CD4-positive, alpha-beta T cell treated with Interferon gamma for 1 hour (primary cell): ENCODE measurements around the gene SUGP1.

ENCODE experiments used
- DNase-seq: peaks from one replicate; pipeline ENCODE4 v3.0.0-alpha.2; 2020

The SUGP1 gene

DNA sequence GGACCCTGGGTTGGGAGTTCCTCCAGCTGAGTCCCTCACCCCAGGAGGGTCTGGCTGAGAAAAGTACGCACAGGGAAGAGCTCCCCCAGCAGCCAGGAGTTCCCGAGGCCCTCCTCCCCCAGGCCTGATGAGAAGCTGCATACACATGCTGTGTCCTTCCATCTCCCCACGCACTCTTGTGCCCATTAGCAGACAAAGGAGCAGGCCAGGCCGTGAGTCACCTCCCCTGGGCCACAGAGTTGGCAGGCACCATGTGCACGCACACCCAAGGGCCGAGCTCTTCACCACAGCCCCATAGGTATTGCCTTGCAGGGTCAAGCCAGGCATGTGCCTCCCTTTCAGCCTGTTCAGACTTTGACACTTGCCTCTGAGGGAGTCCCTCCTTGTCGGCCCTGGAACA lies 17.8 kb upstream of the SUGP1 start:
- no peak for DNase-seq

DNA sequence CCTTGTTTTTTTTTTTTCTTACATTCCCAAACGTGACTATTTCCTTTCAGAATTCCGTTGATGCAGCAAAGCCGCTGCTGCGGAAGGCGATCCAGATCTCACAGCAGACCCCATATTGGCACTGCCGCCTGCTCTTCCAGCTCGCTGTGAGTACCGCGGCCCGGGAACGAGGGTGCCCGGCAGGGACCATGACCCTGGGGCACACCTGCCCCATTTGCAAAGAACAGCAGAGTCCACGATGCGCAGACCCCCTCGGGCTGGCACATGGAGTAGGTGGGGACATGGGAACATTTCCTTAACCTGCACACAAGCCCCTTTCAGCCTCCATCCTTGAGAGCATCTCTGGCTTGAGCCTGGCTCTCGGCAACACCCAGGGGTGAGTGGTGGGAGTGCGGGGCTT lies 16.8 kb upstream of the SUGP1 start:
- no peak for DNase-seq

DNA sequence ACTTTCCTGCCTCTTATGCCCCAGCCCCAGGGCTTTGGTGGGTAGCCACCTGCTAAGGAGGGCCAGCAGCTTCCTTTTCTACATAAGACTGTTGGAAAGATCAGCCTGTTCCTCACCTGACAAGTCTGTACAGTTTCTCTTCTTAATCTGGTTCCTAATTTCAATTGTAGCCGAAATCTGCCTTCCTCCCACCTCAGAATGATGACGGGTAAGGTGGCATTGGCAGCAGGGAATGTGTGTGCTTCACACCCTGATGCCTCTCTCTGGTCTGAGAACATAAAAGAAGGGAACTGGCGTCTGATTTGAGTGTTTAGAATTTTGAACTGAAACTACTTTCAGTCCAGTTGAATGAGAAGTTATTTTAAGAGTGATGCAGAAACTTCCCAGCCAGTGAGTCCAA lies 16.3 kb upstream of the SUGP1 start:
- no peak for DNase-seq

DNA sequence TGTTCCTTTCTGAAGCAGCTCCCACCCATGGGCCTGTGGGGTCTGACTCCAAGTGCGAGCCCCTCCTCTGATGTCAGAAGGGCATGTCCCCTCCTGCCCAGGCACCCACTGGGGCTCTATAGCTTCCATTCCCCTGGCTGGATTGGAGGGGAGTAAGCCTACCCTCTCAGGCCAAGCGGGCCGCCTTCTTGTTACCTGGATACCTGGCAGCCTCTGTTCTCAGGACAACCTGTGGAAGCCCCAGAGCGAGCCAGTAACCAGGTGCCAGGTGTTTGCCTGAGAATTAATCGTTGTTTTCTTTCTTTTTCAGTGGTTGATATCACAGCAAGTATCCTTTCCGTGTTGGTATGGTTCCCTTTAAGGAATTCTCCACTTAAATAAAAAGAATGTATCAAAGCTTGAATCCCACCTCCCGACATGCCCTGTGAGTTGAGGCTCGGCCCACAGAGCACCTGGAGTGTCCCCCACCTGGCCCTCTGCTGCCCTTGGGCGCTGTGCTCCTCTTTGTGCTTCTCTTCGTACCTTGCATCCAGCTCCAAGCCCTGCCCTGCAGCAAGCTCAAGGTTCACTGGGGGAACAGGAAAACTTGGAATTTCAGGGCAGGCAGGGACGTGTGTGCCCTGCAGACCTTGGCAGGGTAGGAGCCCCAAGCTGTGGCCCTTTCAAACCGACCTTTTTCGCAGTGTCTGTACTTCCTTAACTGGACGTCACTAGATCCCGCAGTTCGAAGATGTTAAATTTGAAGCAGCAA lies 15.3 kb upstream of the SUGP1 start:
- no peak for DNase-seq

DNA sequence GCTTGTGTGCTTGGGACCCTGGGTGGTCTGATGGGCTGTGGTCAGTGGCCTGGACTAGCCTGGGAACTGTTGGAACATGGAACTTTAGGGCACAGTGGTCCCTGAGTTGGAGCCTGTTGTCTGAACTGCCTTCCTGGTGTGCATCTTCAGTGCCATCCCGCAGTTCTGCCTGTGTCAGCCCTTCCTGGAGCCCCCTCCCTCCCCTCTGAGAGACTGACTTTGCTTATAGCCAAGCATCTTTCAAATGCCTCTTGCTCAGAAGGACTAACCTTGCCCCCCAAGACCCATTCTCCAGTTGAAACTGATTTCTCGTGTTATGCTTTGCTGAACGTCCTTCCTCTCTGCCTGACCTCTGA lies 14.7 kb upstream of the SUGP1 start:
- no peak for DNase-seq

DNA sequence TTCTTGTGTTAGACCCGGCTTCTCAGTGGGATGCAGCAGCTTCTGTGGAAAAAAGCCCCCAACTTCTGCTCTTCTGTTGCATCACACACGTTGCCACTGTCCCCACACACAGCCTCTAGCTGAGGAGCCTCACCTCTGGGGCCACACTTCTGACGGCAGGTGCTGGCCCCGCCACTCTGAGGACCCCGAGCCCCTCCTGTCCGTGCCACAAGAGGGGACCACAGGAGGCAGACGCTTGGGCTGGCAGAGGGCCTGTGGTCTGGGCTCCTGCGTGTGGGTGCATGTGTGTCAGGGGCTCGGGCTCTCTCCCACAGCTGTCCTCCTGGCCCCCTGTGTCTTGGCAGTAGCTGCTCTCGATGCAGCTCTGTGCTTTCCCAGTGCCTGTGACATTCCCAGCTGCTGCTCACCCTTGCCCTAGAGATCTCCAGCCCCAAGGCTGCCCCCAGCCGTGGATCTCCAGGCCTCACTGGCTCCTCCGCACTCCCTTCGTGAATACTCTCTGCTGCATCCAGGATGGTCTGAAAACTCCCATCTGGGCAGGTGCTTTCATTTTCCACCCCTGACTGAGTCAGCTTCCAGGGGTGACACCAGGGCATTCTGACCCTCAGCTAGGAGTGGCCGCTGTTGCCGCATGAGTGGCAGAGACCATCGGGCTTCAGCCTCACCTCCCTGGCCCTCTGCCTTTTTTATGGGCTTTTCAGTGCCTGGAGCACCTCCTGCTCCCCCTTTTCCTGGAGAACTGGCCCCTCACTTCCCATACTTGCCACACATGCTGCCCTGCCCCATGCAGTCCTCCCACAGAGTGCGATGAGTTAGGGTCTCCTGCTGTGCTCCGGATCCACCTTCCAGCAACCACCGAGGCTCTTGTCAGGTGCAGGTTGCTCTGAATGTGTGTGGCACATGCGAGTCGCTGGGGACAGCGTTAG lies 14.0 kb upstream of the SUGP1 start:
- DNase-seq = no peak

DNA sequence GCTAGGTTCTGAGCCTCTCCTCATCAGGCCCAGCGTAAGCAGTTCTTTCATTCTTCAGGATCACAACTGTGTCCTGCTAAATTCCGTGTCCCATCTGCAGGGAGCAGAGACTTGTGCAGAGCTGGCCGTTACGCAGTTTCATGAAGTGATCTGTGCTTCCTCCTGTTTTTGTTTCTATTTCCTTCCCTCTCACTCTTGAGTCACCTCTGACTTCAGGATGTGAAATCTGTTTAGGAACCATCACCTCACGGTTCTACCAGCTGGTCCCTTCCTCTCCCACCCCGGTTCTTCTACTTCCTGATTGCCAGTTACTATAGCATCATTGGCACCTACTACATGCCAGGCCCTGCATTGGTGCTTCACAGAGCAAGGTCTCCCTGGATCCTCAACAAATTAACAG lies 8.8 kb upstream of the SUGP1 start:
- no peak for DNase-seq

DNA sequence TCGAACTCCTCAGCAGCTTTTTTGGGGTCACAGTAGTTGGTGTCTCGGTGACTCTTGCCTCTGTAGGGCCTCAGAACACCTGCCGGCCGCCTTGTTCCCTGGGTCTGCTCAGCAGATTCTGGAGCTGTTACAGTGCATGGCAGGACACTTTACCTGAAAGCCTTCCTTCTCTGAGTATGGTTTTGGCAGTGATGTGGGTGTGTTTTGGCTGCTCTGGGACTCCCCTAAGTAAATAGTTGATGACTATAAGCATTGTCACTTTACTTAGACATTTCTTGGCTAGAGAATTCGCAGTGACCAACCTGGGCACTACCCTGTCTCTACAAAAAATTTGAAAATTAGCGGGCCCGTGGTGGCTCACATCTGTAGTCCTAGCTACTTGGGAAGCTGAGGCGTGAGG lies 7.4 kb upstream of the SUGP1 start:
- DNase-seq = no peak

DNA sequence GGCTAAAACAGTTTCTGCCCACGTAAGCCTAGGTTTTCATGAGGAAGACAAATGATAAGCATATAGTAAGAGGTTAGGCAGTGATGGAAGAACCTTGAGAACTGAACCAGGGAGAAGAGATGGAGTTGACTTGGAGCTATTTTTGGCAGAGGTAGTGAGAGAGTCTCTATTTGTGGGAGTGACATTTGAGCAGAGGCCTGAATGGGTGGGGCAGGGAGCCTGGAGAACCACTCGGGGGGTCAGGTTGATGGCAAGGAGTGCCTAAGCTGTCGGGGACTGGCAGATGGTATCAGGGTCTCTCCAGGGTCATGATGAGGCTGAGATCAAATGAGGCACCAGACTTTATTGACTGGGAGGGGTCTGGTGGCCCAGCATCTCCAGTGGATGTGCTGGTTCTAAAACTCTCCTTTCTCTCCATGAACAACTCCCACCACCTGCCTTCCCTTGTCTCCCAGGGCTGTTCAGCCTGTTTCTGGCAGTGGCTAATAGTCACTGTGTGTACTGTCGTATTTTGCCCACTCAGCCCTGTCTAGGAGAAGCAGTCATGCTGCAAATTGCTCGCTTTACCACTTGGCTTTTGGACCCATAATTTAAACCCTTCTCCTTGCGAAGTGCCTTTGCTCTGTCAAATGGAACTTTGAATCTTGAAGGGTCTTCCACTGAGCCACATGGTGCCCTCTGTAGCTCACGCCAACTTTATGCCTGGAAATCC lies 3.9 kb upstream of the SUGP1 start:
- no peak for DNase-seq

DNA sequence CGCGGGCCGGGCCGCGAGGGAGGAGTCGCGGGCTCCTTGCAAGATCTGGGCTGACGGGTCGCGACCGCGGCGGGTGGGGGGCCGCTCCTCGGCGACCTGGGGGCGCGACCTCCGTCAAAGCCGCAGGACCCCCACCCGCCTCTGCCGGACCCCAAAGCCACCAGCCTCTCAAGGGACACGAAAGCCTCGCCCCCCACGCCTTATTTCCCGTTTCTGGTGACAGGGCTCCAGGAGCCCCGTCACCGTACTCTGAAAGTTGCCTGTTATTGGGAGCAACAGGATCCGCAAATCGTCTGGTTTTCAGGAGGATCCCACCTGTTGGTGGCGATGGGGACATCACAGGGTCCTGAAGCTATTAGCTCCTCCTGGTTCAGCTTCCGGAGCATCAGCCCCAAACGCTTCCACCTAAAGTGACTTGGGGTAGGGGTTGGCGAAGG lies 850 bp upstream of the SUGP1 start:
- DNase-seq = no peak

DNA sequence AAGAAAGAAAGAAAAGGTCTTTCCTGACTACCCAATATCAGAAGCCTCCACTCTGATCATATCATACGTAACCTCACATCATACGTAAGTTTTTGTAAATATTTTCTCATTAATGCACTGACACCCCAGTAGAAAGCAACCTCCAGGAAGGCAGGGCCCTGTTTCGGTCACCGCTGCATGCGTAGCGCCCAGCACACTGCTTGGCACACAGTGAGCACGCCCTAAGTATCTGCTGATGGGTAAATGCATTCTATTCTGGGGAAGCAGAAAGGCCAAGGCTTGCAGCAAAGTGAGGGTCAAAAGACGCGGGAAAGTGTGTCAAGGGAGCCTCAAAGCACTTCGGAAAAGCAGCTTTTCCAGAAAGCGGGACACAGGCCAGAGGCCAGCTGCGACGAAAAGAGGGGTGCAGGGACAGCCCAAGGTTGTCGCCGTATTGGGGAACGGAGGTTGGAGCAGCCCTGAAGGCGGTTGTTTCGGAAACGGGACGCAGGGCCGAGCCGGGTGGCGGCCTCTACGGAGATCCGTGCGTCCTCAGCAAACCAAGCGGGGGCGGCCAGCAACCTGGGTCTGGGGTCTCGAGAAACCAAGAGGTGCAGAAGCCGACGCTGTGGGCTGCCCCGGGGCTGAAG lies 463 bp downstream of the SUGP1 start:
- DNase-seq = no peak

DNA sequence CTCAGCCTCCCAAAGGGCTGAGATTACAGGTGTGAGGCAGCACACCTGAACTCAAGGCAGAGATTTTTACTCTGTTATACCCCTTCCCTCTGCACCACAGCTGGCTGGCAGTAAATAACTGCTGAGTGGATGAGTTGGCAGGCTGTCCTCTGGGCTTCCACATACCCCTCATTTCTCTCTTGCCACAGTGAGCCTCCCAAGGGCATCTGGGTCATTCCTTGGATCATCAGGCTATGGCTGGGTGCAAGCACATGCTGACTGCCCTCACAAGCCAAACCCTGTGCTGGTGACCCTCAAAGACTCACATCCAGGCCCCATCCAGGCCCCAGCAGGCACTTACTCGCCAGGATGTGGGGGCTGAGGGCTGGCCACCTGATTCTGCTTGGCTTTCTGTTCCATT lies 4.2 kb downstream of the SUGP1 start:
- DNase-seq = no peak

DNA sequence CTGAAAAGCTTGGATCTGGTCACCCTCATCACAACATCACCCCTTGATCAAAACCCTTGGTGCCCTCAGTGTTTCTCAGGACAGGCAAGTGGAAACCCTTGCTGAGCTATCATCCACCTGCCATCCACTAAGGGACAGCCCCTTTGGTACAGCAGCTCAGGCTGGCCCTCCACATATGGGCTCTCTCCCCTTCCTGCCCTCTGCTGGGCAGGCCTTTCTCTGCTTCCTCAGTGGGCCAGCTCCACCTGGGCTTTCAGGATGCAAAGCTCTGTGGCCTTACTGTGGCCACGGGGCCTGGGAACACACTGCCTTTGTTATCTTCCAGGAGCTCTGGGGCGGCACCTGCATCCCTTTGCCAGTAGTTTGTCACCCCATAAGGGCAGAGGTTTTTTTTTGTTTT lies 4.9 kb downstream of the SUGP1 start:
- DNase-seq = no peak

DNA sequence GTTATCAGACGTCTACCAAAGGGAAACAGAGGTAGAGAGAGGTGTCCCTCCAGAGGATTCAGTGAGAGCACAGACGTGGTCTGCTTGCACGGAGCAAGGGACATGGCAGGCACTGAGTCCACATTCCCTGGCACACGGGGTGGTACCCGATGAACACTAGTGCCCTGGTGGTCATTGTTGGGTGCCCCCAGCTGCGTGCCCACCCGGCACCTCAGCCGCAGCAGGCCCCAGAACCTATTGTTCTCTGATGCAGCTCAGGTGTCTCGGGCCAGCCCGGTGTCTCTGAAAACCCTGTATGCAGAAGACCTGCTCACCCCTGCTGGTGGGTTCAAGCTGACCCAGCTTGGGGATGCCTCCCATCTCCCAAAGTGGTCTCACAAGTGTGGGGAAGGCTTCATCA lies 11.9 kb downstream of the SUGP1 start:
- DNase-seq = no peak

DNA sequence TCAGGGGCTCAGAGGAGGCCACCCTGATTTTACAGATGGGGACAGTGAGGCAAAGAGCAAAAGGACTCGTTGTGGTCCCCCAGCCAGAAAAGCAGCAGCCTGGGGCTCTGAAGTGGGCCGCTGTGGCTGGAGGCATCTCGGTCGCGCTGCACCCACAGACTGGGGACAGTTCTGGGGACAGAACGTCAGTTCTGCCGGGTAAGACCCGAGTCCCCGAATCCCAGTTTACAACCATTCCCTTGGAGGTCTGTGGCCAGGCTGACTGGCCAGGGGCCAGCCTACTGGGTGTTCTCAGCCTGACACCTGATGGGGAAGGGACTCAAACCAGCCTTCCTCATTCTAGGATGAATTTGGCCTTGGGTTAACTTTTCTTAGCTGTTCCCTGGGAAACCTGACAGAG lies 14.1 kb downstream of the SUGP1 start:
- DNase-seq = no peak

DNA sequence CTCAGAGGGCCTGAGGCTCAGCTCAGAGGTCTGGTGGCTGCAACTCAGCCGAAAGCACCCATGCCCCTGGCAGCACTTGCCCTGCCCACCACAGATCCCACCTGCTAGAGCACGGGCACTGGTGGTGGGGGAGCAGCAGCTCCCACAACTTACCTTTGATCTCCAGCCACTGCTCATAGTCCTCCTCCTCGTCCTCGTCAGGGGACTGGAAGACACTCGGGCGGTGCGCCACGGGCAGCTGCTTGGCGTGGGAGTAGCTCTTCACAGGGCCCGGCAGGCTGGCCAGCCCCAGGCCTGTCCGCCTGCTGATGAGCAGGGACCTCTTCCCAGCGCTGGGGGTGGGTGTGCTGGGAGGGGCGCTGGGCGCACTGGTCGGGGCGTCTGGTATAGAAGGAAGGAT lies 14.6 kb downstream of the SUGP1 start:
- DNase-seq = no peak

DNA sequence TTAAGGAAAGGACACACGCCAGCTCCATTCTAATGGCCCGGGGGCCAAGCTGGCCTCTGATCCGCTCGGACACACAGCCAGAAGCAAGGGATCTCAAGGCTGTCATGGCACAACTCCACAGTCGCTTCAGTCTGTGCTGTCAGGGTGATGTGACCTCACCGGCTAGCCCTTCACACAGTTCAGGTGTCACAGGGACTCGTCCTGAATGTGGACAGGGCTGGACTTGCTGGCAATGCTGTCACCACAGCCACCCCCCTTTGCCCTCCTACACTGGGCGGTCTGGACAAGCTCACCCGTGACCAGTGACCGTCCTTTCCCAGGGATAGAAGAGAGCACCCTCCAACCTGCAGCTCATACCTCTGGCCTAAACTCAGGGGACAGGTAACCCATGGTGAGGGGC lies 15.2 kb downstream of the SUGP1 start:
- no peak for DNase-seq

DNA sequence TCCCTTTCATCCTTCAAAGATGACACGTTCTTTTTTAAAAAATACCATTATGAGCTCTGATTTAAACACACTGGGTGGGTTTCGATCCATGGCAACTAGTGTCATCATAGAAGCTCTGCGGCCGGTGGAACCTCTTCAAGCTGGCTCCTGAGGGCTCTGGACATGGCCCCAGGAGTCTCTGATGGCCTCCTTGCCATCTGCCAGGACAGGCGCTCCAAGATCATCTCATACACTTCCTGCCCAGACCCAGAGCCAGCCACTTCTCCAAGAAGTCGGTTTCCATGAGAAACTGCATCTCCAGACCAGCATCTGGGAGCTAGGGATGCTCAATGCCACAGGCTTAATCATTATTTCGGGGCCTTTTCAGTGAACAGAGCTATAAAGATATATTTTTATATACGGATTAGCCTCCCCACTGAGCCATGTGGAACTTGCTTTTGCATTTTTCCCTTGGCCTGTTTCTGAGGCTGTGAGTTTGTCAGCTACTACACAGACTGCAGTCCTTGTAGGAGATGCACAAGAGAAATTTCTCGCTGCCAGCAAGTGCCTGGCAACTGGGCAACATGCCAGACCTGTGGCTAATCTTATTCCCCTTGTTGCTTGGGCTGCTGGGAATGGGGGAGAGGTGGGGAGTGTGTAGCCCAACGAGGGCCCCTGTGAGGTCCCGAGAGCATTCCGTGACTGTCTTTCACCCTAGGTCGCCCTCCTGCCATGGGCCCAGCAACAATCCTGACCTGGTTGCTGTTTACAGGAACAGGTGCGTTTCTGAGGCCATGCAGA lies 15.9 kb downstream of the SUGP1 start:
- DNase-seq = no peak

DNA sequence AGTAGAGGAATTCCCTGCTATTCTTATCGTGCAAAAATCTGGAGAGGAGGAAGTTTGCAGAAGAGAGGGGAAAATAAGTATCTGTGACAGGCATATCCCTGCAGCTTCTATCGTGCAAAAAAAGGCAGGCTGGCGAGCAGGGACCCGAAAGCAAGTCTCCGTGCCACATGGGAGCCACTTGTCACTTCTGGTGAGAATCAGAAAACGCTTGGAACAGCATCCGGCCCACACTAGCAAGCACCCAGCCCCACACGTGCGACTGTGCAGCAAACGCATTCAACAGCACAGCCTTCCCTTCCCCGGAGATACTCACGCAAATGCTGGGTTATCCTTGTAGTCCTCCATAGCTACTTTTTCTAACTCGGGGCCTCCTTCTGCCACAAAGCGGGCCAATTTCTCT lies 16.9 kb downstream of the SUGP1 start:
- no peak for DNase-seq

DNA sequence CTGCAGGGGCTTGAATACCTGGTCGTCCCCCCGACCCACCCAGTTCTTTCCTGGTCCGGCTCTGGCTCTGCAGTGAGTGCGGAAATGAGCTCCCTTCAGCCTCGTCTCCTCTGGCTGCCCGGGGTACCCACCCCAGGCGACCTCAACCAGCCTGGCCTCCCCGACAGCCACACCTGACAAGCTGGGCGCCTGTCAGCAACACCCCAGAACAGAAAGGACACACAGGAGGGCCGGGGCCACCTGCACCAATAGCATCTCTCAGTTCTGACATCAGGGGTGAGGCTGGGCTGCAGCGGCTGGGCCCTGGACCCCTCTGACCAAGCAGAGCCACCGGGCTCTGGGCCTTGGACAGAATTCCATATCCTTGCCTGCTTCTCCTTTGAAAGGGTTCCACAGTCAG lies 19.7 kb downstream of the SUGP1 start:
- DNase-seq = no peak

DNA sequence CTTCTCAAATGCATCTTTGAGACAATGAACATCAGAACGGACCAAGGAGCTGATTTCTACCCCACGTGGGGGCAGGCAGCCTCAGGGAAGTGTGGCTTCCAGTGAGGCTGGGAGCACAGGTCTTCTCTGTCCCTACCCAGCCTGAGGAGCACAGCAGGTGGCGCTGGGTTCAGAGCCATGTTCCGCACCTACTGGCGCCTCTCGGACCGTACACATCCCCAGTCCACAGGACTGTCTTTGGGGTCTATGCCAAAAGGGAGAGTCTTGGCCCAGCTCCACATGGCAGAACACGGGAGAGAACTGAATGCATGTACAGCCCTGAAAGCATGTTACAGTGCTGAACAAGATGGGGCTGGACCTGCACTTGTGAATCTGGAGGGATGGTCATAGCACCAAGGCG lies 22.6 kb downstream of the SUGP1 start:
- no peak for DNase-seq

DNA sequence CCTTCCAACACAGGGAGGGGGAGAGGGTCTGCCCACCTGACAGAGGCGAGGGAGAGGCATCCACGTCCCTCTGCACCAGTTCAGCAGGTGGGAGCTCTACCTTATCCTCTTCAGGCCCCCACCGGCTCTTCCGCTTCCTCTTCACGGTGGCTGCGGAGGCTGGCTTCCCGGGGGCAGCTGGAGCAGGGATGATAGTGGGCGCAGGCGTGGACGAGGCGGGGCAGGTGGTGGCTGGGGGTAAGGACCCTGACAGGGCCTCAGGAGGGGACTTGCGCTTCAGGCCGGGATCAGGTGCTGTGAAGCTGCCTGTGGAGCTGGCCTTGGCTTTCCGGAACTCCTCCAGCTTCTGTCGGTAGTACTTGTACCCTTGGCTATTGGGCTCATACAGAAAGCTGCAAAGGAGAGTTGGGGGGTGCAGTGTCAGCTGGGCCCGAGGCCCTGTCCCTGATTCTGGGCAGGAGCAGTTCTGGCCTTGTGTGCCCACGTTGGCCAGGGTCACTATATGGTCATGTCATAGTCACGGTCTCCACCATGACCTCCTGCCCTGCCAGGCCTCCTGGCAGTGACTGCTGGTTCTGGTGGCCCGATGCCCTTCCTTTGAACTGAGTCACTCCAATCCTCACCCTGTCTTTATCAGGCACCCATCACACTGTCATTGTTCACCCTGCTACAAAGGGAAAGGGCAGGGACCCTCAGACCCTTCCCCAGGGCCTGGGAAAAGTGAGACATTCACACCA lies 23.2 kb downstream of the SUGP1 start:
- DNase-seq = no peak
